ENCODE results near the gene SENP3.

The SENP3 gene

GRCh38 chr17:7556627-7557026 is 5.1 kb upstream of the SENP3 start:
- DNase-seq (ENCODE audit: low read depth in 2 of 2): no peak

- no peak for DNase-seq (ENCODE audit: low read depth in 2 of 2)
These were observed 4.5 kb upstream of the SENP3 start for GRCh38 chr17:7557147-7557764.

GRCh38 chr17:7557775-7558543 is 3.8 kb upstream of the SENP3 start:
- DNase-seq (ENCODE audit: low read depth in 2 of 2): no peak

- no peak for DNase-seq (ENCODE audit: low read depth in 2 of 2)
These were observed 3.0 kb upstream of the SENP3 start, which contains the start of gene TNFSF13 for GRCh38 chr17:7558544-7559319. TSS of gene TNFSF13 (plus strand) at chr17:7558750. CDS start at chr17:7559040, 290 bp downstream.

- no peak for DNase-seq (ENCODE audit: low read depth in 2 of 2)
These were observed 2.2 kb upstream of the SENP3 start for GRCh38 chr17:7559320-7560171.

GRCh38 chr17:7560172-7561027 is 1.3 kb upstream of the SENP3 start:
- DNase-seq (ENCODE audit: low read depth in 2 of 2): no peak

- peak; percentile 61 to 72 for DNase-seq (ENCODE audit: low read depth in 2 of 2)
These were observed 617 bp upstream of the SENP3 start for GRCh38 chr17:7561028-7561575.

GRCh38 chr17:7562208-7562605 is 488 bp downstream of the SENP3 start:
- DNase-seq (ENCODE audit: low read depth in 2 of 2): no peak

- no peak for DNase-seq (ENCODE audit: low read depth in 2 of 2)
These were observed 1.6 kb downstream of the SENP3 start for GRCh38 chr17:7563115-7563869.

- DNase-seq (ENCODE audit: low read depth in 2 of 2): no peak
These were observed 7.9 kb downstream of the SENP3 start for GRCh38 chr17:7569571-7569970.

GRCh38 chr17:7570351-7570750 is 8.6 kb downstream of the SENP3 start:
- no peak for DNase-seq (ENCODE audit: low read depth in 2 of 2)

- no peak for DNase-seq (ENCODE audit: low read depth in 2 of 2)
These were observed 10.5 kb downstream of the SENP3 start for GRCh38 chr17:7572338-7572587.

GRCh38 chr17:7572588-7573323 is 11.0 kb downstream of the SENP3 start:
- peak; percentile 97 to 100 for DNase-seq (ENCODE audit: low read depth in 2 of 2)

- peak; percentile 82 to 85 for DNase-seq (ENCODE audit: low read depth in 2 of 2)
These were observed 11.8 kb downstream of the SENP3 start for GRCh38 chr17:7573324-7574080.

- no peak for DNase-seq (ENCODE audit: low read depth in 2 of 2)
These were observed 12.6 kb downstream of the SENP3 start for GRCh38 chr17:7574176-7574953.

- DNase-seq (ENCODE audit: low read depth in 2 of 2): no peak
These were observed 13.8 kb downstream of the SENP3 start for GRCh38 chr17:7575481-7575883.

GRCh38 chr17:7575959-7576358 is 14.2 kb downstream of the SENP3 start:
- no peak for DNase-seq (ENCODE audit: low read depth in 2 of 2)

Measured in activated CD8-positive, alpha-beta memory T cell treated with anti-CD3 and anti-CD28 coated beads for 4 hours (primary cell).